CD4-positive, alpha-beta T cell treated with Interleukin-12 subunit alpha and Interleukin-12 subunit beta, for 1 hour (primary cell): Measurements from ENCODE around the gene PRR7.
"Not testable (repeated sequence)": the region's sequence is repeated elsewhere in the genome, so short reads cannot be mapped to it uniquely, and the experiment has no call there.

Source experiments
- DNase-seq: peaks from one replicate; pipeline ENCODE4 v3.0.0-alpha.2; 2020

The PRR7 gene

DNA sequence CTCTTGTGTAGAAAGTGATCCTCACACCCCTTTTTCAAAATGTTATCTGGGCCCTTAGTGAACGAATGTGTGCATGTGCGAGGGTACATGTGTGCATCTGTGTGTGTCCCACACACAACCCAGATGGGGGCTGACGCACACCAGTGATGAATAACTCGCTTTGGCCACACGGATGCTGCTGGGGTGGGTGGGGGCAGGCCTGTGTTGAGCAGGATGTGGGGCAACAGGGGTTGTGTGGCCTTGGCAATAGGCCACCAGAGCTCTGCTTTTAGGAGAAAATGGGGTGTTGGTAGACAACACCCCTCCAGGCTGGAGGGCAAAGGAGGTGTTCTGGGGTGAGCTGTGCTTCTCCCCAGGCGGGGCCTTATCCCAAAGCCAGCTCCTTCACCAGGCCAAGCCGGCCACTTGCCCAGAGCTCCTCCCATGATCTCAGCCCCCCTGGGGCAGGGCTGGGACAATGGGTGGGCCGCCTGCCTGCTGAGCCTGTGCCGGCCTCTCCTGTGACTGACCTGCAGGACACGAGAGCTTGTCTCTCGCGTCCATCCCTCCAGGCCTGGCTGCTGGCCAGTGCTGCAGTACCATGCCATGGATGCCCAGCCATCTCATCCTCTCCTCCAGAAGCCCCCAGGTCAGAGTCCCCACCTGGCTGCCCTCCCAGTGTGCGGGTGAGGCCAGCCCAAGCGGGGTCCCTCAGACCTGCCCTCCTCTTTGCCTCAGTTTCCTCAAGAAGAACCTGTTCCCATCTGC is 25.2 kb downstream of the PRR7 start:
- DNase-seq, result no peak

DNA sequence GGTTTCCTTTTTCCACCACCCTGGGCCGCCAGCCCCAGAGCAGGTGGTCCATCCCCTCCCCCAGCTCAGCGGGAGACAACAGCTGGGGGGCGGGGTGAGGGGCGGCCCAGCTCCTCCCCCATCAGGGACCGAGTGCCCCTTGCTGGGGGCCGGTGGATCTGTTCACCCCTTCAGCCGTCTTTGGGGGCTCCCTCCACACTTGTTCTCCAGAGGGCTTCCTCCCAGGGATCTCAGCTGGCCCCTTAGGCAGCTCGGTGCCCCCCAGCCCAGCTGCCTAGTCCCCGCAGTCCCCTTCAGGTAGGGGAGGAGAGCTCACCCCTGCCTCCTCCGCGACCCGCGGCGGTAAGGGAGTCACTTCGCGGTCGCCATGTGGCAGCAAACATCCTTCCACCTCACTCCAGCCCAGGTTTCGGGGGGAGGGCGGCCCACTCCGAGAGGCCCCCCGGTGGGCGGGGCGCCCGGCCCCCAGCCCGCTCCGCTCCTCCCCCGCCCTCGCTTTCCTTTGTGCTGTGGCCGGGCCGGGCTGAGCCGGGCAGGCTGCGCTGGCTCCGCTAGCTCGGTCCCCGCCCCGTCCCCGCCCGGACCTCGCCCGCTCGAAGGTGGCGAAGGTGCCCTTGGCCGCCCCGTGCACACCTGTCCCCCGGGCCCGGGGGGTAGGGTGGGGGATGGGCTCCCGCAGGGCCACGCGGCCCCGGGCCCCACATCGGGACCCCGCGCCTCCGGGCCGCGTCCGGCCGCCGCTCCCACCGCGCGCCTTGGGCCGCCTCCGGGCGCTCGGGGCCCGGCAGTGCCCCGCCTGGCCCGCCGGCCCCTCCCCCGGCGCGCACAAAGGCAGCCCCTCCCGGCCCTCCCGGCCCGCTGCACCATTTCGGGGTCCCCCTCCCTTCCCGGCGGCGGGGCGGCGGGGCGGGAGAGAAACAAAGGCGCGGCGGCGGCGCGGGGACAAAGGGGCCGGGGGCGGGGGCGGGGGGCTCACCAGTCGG is 26.1 kb downstream of the PRR7 start:
- DNase-seq, result peak; percentile 67

DNA sequence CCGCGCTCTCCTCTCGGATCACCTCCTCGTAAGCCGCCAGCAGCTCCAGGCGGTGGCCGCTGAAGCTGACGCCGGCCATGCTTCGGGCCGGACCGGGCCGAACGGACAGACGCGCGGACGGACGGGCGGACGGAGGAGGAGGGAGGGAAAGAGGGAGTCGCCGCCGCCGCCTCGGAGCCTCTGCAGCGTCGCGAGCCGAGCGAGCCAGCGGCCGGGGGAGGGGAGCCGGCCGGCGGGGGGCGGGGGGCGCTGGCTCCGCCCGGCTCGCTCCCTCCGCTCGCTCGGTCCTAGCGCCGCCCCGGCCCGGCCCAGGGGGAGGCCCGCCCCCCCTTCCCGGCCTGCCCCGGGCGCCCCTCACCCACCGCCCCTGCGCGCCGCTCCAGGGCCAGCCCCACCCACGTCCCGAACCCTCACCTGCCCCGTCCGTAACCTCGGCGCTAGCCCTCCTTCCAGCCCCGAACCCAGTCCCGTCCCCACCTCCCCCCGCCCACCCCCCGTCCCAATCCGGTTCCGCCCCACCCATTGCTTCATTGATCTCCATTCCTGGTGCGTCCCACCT is 26.9 kb downstream of the PRR7 start, which contains the start of gene DBN1:
TSS of gene DBN1 (minus strand) at position 192 of the 559 bp plus-strand sequence. CDS start at position 79, 113 bp downstream.
- peak; percentile 28 for DNase-seq

DNA sequence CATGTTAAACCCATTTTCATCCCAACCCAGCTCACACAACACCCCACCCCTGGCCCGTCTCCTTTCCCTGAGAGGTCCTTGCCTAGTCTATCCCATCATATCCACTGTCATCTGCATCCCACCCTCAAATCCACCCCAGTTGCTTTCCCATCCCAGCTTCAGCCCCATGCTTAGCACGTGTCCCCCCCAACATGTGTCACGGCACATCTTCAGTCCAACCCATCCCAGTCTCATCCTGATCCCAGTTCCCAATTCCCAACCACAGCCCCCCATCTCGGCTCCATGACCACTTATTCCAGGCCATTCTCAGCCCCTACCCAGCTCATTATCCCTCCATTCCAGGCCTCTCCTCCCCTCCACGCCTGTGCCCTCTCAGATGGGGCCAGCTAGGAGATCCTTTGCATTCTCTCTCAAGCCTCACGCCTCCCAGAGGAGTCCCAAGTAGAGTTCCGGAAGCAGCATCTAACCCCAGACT is 27.4 kb downstream of the PRR7 start:
- no peak for DNase-seq

DNA sequence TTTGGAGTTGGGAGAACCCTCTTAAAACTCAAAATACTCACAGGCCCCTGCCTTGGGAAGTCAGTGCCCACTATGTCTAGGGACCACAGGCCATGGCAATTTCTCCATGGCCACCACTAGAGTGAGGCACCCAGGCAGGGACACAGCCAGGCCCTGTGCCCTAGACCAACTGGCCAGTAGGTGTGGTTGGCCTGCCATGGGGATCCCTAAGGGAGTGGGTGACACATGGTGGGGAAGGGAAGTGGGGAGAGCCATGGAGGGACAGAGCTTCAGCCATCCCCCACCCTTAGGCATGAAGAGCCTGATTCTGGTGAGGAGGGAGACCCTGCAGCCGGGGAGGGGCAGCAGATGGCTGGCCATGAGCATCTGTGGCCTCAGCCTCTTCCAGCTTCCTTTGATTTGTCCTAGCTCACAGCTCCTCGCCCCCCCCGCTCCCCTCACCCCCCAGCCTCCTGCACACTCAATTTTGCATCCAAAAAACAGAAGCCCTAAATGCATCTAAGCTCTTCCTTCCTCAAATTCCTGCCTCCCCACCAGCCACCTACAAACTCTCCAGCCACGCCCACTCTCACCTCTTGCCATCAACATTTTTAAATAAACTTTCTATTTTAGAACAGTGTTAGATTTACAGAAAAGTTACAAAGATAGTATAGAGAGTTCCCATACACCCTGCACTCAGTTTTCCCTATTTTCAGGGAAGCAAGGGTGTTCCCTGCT is 28.4 kb downstream of the PRR7 start:
- no peak for DNase-seq

DNA sequence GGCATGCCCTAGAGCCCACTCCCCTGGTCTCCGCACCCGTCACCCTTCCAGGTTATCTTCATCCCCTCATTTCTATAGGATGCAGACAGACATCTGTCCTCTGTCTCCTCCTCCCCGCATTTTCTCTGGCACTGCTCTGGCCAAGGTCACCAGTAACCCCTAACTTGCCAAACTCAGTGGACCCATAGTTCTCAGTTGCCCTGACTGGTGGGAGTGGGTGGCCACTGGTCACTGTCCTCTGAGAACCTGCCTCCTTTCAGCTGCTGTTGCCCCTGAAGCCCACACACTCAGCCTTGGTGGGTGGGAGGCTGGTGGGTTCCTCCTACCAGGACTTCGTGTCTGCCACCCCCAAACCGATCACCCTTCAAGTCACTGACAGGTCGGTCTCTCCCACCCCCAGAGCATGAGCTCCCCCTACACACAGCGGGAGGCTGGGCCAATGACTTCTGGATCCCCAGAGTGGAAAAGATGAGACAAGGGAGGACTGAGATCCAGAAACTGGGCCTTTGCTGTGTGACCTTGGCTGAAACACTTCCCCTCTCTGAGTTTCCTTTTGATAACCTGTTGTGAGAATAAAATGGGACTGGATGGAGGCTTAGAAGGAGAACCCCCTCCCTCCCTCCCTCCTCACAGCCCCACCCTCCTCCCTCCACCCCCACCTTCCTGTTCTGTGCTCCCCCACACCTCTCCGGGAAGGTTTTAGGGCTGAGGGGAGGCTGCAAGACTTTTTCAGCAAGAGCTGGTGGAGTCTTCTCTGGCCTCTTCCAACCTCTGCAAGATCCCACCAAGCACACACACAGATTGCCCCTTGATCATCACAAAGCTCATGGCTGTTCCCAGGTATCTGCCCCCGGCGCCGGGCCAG is 29.2 kb downstream of the PRR7 start:
- DNase-seq, result no peak

DNA sequence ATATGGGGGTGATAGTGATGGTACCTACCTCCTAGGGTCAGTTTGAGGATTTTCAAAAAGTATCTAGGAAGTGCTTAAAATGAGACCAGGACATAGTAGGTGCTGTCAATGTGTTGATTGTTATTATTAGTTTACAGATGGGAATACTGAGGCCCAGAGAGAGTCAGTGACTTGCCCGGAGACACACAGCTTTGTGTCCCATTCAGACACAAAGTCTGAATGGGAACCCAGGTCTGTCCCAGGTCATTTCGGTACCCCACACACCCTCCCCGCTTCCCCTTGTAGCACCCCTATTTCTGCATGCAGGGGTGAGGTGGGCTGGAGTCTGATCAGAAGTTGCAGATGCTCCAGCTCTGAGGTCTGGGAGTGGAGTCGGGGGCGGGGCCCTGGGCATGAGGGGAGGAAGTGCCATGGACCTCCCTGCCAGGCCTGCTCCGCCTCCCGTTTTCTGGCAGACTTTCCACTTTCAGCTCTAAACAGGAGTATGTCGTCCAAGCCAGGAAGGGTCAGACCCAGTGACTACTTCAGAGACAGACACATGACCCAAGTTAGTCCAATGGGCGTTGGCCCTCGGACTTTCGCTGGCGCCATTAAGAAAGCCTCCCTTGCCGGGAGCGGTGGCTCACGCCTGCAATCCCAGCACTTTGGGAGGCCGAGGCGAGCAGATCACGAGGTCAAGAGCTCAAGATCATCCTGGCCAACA is 30.1 kb downstream of the PRR7 start:
- DNase-seq, result no peak

DNA sequence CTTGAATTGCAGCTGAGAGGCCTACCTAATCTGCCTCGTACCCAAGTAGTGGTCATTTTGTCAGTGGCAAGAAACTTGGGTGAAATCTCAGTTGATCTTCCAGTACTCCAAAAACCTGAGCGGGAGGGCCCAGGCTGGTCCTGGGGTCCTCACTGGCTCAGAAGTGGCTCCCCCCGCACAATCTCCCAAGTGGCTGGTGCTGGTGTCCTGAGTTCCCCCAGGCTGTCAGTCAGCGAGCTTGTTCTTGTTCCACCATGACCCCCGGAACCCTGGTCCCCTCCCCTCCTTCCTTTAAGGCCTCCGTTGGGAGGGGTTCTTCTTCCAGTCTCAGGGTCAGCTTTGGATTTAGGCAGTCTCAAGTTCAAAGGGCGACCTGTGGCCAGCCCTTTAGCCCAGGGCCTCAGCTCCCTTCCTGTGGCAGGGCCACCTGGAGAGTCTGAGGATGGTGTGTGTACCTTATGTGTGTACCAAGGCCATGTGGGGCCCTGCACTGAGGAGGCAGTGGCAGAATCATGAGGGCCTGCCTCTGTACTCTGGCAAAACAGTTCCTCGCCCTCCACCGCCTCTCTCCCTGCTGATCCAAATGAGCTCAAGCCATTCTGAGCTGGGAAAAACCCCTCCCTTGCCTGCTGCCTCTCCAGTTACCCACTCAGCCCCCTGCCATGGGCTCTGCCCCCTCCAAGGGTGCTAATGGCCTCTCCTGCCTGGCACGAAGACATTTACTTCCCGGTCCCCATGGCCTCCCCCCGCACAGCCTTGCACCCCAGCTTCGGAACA is 31.3 kb downstream of the PRR7 start:
- DNase-seq, result no peak

DNA sequence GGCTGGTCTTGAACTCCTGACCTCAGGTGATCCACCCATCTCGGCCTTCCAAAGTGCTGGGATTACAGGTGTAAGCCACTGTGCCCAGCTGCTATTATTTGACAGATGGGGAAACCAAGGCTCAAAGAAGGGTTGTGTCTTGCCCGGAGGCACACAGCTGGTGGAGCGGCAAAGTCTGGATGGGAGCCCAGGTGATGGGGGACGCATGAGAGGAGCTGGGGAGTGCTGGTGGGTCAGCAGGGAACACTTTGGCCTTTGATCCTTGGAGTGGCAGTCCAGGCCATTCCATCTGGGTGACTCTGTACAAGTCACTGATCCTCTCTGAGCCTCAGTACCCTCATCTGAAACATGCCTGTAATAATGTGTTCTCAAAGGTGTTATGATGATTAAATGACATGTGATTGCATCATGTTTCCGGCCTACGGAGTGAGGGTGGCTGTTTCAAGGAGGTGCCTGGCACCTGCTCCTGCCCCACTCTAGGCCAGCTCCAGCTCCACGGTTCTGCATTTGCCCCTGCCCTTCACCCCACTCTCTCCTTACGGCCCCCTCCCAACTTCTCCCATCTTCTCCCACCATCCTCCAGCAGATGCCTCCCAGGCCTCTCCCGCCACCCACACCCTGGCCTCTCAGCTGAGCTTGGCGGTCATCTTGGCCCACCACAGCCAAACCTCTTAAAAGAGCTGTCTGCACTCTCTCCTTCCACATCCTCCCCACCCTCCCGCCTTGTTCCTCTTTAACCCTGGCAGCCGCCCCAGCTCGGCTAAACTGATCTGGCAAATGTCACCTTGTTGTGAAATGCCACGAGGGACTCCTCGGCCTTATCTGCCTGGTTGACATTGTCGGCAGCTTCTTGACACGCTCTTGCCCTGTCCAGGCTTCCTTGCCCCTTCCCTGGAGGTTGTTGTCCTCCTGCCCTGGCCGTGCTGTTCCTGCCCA is 32.4 kb downstream of the PRR7 start:
- DNase-seq, result no peak

DNA sequence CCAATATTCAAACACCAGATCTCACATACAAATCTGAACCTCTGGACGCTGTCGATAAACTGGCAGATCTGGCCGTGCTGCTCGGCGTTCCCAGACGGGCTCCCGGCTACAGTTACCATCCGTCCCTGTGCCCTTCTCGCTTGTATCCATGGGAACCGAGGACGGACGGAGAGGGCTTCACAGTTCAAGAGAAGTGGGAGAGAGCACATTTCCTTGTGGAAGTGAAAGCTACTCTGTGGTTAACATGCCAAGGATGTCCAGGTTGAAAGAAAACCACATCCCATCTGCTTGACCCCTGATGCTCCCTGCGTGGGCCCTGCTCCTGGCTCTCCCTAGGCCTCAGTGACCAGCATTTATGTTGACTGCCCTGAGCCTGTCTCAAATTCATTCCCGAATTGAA is 33.2 kb downstream of the PRR7 start:
- DNase-seq, result no peak

DNA sequence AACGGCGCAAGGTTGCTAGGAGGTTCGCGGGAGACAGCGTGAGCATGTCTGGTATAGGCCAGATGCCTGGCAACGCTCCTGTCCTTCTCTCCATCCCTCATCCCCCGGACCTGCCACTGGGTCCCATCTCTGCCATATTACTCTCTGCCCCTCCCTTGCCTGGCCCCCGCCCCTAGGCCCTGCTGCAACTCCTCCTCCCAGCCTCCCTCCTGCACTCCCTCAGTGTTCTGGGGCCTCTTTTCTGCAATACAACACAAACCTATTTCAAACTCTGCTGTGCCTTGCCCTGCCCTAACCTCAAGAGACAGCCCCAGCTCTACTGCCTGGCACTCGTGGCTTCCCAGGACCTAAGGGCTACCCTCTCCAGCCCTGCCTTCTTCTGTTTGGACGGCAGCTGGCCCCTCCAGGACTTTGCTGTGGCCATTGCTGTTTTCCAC is 35.8 kb downstream of the PRR7 start:
- DNase-seq, result no peak

DNA sequence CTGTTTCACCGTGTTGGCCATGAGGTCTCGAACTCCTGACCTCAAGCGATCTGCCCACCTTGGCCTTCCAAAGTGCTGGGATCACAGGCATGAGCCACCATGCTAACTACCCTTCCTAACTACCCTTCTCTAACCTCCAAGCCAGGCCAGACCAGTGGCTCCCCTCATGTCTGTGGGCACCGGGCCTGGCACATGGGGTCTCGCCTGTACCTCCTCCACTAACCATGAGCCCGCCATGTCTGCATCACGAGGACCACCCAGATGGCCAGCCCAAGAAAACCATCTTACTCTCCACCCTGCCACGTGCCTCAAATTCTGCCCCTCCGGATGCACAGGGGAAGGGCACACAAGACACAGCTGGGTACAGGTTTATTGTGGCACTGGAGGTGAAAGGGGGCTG is 36.4 kb downstream of the PRR7 start:
- DNase-seq, result no peak

DNA sequence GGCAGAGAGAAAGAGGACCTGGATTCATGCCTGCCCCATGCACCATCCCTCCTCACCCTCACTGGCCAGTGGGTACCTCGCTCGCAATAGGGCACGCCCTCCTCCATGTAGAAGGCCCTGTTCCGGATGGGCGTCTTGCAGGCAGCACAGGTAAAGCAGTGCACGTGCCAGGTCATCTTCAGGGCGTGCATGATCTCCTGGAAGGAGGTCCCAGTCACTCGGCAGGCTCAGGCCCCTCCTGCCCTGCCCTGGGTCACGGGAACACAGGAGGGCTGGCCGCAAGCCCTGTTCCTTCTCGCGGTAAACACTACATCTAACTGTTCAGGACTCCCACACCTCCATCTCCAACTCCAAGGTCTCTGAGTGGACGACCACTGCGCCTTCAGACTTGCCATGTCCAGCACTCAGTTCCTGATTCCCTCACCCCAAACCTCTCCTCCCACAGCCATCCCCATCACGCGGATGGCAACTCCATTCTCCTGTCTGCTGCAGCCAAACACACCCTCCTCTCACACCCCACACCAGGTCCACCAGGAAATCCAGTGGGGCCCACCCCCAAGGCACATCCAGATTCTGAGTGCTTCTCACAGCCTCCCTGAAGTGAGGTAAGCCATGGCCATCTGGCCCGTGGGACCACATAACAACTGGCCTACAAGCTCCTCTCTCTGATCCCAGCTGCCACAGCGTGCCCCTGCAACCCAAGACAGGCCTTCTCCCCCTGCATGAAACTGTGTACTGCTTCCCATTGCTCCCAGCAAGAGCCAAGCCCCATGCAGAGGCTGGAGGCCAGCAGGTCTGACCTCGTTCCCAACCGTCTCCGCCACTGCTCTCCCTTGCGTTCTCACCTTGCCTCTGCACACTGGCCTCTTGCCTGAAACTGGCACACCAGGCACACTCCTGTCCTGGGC is 37.6 kb downstream of the PRR7 start:
- no peak for DNase-seq

DNA sequence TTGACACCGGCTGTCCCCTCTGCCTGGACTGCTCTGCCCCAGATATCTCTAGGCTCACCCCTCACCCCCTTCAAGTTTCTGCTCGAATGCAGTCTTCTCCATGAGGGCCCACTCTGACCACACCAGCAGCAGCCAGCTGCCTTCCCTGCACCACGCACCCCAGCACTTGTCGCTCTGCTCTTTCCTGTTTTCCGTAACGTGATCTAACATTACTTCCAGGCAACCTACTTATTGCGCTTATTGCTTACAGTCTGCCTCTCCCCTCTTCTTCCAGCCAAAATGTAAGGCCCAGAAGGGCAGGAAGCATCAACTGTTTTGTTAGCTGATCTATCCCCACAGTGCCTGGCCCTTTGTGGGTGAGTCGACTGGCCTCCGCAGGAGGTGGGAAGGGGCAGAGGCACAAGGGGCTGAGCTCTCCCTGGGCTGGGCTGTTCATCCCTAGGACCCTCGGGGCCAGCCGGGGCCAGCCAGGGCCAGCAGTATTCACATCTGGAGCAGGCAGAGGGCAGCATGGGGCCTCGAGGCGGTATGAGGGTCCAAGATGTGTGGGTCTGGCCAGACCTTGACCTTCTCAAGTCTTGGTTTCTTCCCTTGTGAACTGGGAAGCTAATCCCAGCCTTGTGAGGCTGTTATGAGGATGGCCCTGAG is 38.4 kb downstream of the PRR7 start:
- DNase-seq, result no peak

DNA sequence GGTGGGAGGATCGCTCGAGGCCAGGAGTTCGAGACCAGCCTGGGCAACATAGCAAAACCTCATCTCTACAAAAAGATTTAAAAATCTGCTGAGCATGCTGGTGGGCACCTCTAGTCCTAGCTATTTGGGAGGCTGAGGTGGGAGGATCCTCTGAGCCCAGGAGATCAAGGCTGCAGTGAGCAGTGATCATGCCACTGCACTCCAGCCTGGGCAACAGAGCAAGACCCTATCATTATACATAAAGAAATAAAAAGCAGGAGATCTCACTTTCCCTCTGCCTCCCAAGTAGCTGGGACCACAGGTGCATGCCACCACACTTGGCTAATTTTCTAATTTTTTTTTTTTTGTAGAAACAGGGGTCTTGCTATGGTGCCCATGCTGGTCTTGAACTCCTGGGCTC is 39.1 kb downstream of the PRR7 start:
- not testable (repeated sequence) for DNase-seq

DNA sequence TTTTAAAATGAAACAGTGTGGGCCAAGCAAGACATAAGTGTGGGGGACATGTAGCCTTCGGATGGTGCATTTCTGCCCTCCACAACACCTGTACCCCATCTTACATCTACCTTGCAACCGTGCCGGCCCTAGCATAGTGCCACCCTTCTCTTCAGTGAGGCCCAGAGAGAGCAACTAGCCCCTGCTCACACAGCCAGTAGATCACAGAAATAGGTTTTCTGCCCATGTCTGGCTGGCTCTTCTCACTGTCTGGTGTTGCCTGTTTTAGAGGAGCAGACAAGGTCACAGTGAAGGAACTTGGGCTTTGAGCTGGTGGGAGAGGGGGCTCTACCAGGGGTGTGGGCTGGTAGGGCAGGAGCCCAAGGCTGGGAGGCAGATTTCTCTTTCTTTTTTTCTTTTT is 39.6 kb downstream of the PRR7 start:
- no peak for DNase-seq

DNA sequence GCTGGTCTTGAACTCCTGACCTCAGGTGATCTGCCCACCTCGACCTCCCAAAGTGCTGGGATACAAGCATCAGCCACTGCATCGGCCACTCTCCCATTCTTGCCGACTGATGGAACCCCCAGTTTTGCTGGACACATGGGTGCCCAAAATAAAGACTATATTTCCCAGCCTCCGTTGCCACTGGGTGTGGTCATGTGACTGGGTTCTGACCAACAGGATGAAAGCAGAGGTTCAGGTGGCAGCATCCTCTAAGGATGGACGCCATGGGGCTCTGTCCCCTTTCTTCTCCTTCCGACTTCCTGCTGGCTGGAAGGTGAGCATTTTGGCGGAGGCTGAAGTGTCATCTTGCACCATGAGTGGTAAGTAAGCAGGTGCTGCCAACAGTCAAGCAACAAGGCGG is 40.5 kb downstream of the PRR7 start:
- DNase-seq, result no peak
